NCI-H1105 (cell line): Measurements from ENCODE around the gene TPI1.
A peak's percentile ranks its signal among the peaks of the same experiment; 100 is the strongest.
"Not testable (repeated sequence)": the region's sequence is repeated elsewhere in the genome, so short reads cannot be mapped to it uniquely, and the experiment has no call there.

ENCODE experiments used
- DNase-seq: peaks from one replicate; lab custom pipeline; 2025; lab: John Stamatoyannopoulos, UW

TPI1 gene

DNA sequence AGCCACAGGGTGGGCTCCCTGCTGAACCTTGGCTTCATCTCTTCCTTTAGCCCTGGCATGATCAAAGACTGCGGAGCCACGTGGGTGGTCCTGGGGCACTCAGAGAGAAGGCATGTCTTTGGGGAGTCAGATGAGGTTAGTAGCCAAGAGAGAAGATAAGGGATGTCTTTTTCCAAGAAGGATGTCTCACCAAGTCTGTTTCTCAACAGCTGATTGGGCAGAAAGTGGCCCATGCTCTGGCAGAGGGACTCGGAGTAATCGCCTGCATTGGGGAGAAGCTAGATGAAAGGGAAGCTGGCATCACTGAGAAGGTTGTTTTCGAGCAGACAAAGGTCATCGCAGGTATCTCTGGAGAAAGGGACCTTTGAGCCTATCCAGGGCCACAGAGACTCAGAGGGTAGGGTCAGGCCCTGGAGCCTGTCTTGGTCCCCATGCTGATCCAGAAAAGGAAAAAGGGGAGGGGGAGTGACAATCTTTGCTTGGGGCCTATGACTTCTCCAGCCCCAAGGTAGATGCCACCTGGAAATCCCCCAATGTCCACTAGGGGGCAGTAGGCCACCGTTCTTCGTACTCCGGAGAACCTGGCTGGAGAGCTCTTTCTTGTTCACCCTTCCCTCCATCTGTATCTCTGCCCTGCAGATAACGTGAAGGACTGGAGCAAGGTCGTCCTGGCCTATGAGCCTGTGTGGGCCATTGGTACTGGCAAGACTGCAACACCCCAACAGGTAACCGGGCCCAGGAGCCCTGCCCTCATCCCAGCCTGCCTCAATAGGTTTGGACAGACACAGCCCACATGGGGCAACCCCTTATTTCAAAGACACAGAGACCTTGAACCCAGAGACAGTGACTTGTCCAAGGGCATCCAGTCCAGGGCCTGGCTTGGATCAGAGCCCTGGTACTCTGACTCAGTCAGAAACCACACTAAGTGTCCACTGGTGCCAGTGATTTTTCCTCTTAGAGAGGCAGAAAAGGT lies 2.0 kb downstream of the TPI1 start:
- DNase-seq, result peak; percentile 71

DNA sequence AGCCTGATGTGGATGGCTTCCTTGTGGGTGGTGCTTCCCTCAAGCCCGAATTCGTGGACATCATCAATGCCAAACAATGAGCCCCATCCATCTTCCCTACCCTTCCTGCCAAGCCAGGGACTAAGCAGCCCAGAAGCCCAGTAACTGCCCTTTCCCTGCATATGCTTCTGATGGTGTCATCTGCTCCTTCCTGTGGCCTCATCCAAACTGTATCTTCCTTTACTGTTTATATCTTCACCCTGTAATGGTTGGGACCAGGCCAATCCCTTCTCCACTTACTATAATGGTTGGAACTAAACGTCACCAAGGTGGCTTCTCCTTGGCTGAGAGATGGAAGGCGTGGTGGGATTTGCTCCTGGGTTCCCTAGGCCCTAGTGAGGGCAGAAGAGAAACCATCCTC lies 3.0 kb downstream of the TPI1 start:
- DNase-seq, result not testable (repeated sequence)

DNA sequence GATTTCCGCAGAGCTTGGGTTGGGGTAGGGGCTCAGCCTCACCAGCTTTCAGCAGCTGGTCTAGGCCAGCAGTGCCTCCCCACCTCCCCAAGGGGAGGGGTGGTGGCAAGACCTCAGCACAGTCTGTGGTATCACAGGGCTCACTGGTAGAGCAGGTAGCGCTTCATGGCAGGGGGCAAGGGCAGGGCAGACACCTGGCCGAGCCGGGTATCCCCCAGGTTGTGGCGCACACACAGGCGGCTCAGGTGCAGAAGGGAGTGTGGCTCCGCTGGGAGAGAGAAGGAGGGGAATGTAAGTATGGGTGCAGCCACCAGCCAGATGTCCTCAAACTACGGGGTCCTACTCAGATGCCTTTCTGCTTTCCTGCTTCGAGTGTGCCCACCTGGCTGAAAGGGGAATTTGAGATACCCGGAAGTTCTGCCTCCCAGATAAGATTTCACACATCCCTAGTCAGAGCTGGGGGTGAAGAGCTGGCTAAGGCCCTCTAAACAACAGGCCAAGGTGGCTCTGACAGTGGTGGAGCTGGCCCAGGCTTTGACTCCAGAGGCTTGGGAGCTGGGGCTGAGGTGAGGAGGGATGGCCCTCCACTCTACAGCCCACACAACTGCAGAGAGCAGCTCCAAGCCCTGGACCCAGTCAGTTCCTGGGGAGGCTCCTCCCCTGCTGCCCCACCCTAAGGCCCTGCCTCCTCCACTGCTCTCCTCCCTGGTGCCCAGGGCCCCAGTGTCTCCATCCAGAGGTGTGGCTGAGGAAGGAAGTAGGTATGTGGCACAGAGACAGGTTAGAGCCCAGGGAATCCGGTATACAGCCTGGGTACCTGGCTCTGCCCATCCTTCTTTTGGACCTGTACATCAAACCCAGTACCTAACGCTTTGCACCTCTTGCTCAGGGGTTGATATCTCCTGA lies 4.0 kb downstream of the TPI1 start:
- no peak for DNase-seq

DNA sequence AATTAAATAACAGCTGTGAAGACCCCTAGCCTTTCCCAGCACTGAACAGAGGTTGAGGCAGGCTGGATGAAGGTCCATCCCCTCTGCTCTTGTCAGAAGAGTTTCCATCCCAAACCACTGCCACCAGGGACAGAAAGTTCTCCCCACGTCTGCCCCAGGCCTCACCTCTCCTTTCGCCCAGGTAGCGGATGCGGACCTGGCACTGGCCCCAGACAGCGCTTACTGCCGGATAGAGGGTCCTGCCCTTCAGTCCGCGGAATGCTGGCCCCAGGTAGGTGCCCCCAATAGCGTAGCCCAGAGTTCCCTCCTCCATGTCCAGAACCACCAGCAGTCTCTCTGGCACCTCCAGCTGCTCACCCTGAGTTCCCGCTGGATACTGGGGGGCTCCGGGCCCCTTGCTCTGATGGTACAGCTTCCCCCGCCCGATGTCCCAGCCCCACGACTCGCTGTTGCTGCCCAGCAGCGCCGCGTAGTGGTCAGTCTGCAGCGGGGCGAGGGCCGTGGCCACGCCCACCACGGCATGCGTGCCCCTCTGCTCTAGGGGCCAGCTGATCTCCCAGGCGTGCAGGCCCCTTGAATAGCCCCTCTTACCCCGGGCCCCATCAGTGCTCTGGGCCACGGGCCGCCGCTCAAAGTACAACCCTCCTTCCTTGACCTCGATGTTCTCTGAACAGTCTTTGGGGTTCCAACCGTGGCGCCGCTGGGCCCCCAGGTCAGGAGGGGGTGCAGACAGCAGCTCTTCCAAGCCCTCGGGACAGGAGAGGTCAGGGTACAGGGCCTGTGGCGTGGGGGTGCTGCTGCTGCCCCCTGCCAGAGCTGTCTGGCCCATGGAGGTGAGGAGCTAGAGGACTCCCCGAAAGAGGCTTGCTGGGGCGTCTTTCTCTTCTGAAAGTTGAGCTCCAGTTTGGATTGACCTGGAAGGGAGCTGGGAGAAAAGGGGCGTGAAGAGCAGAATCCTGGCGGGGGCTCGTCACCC lies 5.0 kb downstream of the TPI1 start:
- DNase-seq, result peak; percentile 78

DNA sequence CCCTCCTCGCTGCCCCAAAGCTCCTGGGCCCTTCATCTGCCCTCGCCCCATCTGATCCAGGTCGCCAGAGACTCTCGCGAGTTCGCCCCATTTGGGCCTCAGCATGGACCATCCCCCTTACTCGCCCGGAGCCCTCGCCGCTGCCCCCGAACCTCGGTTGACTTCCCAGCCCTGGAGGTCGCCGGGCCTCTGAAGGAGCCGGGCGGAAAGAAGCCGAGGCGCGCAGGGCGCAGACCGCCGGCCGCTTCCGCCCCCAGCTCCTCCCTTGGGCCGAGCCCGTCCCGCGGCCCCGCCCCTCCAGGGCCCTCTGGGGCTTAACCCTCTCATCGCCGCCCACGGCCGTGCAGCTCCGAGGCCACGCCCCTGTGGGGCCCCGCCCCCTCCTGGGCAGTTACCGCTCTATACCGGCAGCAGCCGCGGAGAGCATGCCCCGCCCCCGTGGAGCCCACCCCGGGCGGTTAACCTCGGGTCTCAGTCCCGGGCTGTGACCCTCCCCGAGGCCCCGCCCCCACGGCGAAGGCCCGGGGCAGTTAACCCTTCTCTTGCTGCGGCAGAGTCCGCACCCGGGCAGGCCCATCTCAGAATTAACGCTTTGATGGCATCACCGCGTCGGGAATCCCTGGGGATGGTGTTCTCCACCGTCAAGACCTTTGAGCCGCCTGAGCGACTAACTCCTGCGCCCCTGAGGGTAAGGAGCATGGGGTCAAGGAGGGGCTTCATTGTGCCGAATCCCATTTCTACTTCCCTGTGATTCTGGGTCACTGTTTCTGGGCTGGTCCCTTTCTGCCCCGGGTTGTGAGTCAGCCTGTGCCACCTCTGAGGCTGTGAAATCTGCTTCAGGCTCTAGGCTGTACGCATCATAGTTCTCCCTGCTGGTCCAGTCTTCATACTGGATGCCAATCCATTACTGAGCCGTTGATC lies 6.0 kb downstream of the TPI1 start, which contains the start of gene SPSB2:
Gene SPSB2 (minus strand): TSS at position 210 of the 921 bp plus-strand sequence. CDS start 402 bp downstream, outside the sequence.
- peak; percentile 99 for DNase-seq

DNA sequence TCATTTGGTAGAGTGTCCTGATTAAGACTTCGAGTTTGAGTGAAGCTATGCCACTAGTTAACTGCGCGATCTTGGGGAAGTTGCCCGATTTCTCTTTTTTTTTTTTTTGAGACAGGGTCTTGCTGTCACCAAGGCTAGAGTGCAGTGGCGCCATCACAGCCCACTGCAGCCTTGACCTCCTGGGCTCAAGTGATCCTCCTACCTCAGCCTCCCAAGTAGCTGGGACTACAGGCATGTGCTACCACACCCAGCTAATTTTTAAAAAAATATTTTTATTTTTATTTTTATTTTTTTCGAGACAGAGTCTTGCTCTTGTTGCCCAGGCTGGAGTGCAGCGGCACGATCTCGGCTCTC lies 6.7 kb downstream of the TPI1 start:
- DNase-seq, result not testable (repeated sequence)

DNA sequence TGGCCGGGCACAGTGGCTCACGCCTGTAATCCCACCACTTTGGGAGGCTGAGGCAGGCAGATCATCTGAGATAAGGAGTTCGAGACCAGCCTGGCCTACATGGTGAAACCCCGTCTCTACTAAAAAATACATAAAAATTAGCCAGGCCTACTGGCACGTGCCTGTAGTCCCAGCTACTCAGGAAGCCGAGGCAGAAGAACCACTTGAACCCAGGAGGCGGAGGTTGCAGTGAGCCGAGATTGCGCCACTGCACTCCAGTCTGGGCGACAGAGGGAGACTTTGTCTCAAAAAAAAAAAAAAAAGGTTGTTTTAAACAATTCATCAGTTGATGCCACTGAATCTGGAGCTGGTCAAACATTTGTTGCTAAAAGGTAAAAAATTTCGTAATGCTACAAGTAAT lies 12.5 kb downstream of the TPI1 start:
- not testable (repeated sequence) for DNase-seq

DNA sequence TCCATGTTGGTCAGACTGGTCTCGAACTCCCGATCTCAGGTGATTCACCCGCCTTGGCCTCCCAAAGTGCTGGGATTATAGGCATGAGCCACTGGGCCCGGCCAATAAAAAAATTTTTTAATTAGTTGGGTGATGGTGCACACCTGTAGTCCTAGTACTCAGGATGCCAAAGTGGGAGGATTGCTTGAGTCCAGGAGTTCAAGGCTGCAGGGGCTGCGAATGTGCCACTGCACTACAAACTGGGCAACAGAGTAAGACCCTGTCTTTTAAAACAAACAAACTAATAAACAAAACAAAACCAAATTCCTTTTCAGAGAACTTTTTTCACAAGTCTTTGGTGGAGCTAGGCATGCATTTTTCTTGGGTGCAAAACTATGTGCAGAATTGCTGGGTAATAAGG lies 15.9 kb downstream of the TPI1 start:
- DNase-seq, result no peak

DNA sequence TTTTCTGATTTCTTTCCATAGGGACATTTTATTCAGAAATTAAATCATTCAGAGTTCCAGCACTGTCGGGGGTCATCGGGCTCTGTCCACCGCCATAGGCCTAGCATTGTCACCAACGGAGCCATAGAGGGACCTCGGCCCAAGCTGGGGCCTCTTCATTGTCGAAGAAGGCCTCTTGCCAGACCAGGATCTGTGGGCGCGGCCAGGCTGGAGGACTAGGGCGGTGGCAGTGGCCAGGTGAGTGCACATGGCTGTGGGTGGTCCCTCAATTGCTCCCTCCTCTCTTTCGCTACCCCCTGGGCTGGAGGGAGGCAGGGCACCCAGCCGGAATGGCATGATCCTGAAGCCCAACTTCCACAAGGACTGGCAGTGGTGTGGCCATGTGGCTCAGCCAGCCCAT lies 16.4 kb downstream of the TPI1 start:
- no peak for DNase-seq

DNA sequence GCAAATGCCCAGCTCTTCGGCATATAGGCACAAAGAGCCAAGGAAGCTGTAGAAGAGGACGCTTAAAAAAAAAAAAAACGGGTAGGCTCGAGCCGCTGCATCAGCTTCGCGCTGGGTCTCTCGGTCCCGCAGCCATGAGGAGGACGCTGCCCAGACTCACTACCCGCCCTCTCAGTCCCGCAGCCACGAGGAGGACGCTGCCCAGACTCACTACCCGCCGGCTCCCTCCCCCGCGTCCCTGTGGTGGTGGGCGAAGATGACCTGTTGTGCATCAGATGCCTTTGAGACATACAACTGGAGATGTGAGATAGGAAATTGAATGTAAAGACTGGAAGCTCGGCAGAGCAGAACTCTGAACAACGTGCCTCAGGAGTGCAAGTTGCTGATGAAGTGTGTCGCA lies 17.2 kb downstream of the TPI1 start:
- DNase-seq, result no peak

DNA sequence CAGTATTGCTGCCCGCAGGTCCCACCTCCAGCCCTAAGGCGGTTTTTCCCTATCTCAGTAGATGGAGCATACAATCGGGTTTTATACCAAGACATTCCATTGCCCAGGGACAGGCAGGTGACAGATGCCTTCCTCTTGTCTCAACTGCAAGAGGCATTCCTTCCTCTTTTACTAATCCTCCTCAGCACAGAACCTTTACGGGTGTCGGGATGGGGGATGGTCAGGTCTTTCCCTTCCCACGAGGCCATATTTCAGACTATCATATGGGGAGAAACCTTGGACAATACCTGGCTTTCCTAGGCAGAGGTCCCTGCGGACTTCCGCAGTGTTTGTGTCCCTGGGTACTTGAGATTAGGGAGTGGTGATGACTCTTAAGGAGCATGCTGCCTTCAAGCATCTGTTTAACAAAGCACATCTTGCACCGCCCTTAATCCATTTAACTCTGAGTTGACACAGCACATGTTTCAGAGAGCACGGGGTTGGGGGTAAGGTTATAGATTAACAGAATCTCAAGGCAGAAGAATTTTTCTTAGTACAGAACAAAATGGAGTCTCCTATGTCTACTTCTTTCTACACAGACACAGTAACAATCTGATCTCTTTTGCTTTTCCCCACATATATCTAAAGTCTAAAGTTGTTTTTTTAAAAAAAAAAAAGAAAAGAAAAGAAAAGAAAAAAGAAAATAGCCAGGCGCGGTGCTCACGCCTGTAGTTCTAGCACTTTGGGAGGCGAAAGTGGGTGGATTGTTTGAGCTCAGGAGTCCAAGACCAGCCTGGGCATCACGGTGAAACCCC lies 19.1 kb downstream of the TPI1 start:
- not testable (repeated sequence) for DNase-seq

DNA sequence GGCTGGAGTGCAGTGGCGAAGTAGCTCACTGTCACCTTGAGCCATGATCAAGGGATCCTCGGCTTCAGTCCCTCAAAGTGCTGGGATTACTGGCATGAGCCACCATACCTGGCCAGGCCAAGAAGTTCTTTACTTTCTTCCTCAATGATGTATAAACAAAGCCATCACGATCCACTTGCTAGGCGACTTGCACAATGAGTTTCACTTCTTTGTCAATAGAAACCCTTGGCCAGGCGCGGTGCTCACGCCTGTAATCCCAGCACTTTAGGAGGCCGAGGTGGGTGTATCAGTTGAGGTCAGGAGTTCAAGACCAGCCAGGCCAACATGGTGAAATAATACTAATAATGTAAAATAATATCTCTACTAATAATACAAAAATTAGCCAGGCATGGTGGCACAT lies 20.1 kb downstream of the TPI1 start:
- no peak for DNase-seq

DNA sequence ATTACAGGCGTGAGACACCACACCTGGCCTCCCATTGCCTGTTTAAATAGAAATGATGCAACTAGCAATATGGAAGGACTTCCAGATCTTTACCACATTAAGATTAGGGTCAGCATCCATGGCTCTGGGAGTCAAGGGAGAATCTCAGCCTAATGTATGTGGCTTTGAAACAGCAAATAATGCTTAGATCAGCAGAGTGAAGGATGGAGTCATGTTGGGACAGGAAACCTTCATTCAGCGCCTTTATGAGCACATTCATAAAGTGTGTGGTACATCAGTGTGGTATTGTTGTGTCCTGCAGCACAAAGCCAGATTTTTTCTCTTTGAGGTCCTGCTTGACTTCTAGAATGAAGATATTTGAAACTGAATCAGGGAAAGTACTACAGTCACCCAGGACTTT lies 21.0 kb downstream of the TPI1 start:
- no peak for DNase-seq

DNA sequence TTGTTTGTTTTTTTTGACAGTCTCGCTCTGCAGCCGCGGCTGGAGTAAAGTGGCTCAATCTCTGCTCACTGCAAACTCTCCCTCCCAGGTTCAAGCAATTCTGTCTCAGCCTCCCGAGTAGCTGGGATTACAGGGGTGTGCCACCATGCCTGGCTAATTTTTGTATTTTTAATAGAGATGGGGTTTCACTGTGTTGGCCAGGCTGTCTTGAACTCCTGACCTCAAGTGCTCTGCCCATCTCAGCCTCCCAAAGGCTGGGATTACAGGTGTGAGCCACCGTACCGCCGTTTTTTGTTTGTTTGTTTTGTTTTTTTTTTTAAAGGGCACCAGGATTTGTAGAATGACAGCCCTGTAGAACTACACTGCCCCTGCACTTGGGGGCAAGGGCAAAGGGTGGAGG lies 21.5 kb downstream of the TPI1 start:
- DNase-seq, result not testable (repeated sequence)

DNA sequence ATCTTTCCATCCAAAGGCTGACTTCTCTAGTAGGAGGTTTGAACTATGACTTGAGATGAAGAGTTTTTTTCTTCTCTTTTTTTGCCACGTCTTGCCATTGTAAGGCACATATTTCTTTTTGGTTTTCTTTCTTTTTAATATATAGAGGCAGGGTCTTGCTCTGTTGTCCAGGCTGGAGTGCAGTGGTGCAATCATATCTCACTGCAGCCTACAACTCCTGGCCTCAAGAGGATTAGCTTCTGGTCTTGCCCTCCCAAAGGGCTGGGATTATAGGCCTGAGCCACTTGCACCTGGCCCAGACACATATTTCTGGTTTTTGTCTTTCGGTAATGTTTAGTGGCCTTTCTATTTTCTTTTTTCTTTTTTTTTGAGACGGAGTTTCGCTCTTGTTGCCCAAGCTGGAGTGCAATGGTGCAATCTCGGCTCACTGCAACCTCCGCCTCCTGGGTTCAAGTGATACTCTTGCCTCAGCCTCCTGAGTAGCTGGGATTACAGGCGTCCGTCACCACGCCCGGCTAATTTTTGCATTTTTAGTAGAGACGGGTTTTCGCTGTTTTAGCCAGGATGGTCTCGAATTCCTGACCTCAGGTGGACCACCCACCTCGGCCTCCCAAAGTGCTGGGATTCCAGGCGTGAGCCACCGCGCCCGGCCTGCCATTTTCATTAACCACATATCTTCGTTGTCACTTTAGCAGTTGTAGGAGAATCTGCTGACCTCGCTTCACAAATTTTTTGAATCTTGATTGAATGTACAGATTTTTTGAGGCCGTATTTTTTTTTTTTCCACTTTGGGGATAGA lies 22.6 kb downstream of the TPI1 start:
- not testable (repeated sequence) for DNase-seq

DNA sequence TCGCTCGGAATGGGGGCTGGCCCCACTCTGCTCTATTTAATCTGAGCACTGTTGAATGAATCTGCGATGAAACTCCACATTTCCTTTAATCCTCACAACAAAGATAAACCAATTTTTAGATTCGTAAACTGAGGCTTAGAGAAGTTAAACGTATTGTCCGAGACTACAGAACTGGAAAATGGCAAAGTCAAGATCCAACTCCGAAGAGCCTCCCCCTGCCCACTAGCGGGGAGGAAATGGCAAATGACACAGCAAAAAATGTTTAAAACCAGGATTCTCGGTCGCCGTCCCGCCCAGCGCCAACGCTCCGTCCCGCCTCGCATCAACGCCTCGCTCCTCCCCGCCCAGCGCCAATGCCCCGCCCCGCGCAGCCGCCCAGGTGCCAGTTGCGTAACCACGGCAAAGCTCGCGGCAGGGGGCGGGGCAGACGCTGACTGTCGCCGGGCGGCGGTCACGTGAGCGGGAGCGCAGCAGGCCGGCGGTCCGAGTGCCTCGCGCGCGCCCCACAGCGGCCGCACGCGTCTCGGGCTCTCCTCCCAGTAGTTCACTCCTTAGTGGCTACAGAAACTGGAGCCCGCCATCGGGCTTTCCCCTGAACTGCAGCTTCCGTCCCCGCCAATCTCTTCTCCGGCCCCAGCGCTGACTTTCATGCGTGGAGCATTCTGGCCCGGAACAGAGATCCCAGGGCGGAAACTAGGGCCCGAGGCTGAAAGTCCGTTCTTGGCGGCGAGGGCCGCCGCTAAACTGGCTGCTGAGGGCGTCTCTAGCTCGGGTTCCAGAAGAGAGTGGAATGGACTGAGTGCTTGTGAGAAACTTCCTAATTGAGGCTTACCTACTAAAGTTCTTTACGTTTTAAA lies 23.7 kb downstream of the TPI1 start:
- DNase-seq, result peak; percentile 98

DNA sequence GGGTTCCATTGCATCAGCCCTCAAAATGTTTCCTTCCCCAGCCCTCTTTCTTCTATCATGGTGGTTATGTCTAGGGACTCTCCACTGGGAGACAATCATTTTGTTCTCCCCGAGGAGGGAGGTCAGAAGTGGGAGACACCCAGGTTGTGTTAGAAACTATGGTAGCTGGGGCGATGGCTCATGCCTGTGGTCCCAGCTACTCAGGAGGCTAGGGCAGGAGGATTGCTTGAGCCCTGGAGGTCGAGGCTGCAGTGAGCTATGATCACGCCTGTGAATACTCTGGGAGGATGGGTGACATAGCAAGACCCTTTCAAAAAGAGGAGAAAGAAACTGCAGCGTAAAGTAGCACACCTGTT lies 24.3 kb downstream of the TPI1 start:
- DNase-seq, result no peak

DNA sequence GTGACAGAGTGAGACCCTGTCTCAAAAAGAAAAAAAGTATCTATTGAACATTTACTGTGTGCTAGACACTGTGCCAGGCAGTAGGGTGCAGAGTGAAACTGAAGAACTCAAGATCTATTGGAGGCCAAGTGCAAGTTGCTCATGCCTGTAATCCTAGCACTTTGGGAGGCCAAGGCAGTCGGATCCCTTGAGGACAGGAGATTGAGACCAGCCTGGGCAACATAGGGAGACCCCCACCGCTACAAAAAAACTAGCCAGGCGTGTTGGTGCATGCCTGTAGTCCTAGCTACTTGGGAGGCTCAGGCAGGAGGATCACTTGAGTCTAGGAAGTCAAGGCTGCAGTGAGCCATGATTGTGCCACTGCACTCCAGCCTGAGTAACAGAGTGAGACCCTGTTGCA lies 25.4 kb downstream of the TPI1 start:
- DNase-seq, result not testable (repeated sequence)
